GM19239 (cell line): ENCODE measurements around the gene DTNB.

Experiments
- DNase-seq: peaks from one replicate; pipeline ENCODE4 v3.0.0; 2011; ENCODE audit warnings: low spot score; ENCODE audit not compliant: insufficient read length
- FAIRE-seq: peaks from 2 replicates; lab custom pipeline; 2011; peaks lifted over from hg19 to GRCh38; lab: Jason Lieb, UNC

DTNB gene

DNA sequence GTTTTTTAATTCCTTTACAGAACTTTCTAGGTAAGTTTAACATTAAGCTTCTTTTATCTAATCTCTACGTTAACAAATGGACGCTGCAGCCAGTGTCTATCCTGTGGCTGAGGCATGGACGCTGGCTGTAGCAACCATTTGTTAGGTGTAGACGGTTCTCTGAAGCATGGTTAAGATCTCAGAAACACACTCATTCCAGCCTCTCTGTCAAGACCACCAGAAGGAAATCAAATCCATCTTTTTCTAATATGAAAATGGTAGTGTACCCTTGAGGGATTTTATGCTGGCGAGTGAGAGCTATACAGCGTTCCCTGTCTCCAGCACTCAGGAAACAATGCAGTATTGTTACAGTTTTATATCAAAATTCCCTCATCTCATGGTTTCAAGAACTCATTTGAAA, 78.0 kb downstream of the DTNB start:
- peak; percentile 21 for FAIRE-seq
- no peak for DNase-seq

DNA sequence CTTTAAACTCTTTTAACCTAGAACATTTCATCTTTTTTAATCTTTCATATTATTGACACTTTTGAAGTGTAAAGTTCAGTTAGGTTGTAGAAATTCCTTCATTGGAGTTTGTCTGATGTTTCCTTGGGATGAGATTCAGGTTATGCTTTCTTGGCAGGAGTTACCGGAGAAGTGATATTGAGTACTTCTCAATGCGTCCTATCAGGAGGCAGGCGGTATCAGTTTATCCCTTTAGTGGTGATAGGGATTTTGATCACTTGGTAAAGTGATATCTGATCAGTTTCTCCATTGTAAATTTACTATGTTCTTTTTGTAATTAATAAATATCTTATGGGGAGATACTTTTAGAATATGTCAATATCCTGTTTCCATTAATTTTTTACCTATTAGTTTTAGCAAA, 78.4 kb downstream of the DTNB start:
- DNase-seq (no peak), FAIRE-seq (no peak)

DNA sequence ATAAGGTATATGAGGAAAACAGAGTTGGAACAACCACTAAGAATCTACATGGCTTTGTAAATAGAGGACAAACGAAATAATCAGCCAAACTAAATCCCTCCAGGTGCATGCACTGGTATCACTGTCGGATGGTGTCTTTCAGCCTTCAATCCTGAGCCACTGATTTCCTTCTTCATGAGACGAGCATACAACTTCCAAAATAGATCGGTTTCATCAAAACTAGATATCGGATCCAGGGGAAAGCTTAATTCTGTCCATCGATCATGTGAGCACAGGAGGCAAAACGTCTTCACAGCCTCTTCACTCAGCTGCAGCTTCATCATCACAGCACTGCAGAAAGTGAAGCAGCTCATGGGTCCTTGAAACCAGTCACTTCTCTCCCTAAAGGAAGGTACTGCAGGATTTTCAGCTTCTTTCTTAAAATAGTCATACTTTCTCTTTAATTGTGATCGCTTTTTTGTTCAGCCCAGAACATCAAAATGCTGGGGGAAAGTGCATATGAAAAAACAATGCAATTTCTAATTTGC, 80.5 kb downstream of the DTNB start:
- DNase-seq, result no peak
- FAIRE-seq, result no peak

DNA sequence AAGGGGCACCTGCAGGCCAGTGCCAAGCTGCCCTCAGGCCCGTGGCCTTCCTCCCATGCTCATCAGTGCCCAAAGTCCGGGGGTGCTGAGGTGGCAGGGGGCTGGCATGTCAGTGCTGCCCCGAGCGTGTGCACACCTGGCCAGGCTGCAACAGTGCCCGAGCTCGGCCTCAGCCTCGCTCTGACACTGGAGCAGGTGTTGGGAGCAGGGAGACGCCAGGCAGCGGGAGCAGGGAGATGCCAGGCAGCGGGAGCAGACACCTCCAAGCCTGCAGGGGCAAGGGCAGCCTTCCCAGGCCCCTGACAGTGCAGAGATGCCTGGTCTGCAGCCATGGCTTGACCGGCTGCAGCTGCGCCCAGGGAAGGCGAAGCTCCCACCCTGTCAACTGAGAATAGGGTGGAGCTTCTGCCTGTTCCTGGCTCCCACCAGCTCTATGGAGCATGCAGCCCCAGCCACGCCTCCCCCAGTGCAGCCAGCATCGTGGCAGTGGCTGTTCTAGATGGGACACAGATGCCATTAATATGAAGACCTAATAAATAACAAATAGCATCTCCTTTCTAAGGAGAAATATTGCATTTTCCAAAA, 82.4 kb downstream of the DTNB start:
- DNase-seq (no peak), FAIRE-seq (no peak)

DNA sequence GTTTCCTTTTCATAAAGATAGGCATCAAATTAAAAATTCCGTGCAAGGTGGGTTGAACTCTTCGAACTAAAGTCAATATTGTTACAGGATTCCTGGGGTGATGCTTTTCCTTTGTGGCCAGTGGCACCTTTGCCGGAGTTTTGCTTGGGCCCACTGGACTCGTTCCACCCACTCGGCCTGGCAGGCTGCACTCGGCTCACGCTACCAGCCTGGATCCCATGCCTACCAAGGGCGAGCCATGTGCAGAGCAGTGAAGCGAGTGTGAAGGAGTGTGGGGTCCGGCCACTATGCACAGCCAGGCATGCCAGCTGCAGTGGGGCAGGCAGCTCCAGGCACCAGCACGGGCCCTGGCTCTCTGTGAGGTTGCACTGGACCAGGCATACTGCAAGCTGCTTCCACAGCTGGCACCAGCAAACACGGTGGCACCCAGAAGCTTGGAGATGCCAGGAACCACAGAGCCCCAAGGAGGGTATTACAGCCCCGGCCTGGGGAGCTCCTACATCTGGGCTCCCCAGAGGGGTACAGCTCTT, 83.6 kb downstream of the DTNB start:
- DNase-seq (no peak), FAIRE-seq (no peak)

DNA sequence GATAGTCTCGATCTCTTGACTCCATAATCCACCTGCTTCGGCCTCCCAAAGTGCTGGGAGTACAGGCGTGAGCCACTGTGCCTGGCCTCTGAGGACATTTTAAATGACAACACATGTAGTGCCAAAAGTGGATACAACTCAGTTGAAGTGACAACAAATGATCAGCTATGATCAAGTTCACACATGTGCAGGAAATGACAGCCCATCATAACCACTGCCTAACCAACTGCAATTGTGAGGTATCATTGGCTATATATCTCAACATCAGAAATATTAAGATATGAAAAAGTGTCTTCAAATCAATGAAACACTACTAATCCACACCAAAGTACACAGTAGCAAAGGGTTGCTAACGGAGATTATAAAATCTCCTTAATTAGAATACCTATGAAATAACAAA, 84.8 kb downstream of the DTNB start:
- no peak for FAIRE-seq

DNA sequence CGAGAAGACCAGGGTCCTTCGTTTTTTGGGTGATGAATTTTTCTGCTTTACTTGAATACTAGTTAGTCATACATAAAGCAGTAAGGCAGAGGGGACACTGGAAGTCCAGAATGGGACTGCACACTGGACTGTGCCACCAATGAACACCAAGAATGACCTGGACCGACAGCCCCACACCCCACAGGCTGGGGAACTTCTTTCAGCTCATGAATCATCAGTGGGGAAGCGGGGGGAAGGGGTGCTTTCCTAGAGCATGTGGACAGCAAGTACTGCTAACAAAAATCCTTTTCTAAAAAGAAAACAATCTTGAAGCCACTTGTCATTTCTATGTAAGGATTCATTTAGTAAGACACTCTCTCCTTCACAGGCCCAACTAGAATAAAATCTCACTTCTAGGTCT, 86.0 kb downstream of the DTNB start:
- FAIRE-seq (peak; percentile 4), DNase-seq (no peak)

More for the DNA sequence above, 84.8 kb downstream of the DTNB start:
- no peak for DNase-seq

DNA sequence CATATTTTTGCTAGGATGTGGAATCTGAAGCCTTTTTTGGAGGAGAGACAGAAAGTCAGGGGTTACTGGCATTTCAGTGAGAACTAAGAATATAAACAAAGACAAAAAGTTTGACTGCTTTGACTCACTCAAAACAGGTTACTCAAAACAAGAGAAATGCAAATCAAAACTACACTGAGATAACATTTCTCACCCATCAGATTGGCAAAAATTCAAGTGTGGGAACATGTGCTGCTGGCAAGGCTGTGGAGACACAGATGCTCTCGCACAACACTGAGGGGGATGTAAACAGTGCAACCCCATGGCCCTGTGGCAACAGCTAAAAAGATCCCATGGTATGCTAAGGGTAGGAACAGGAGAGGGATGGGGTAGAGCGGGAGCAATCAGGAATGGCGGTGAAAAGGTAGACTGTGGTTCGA, 86.6 kb downstream of the DTNB start:
- FAIRE-seq, result peak; percentile 80
- no peak for DNase-seq

DNA sequence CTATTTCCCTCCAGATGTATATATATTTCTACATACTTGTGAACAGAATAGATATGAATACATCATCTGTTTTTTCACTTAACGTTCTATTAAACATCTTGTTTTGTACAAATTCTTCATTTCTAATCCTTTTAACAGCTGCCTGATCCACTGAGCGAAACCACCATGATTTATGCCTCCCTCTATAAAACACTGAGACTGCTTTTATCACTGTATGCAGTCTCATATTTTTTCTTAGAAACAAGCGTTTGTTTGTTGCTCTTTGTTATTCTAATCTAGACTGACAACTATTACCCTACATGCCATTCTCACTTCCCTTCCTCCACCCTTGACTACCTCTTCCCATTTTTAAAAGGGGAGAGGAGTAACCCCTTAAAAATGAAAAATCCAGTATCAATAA, 88.2 kb downstream of the DTNB start:
- FAIRE-seq (no peak), DNase-seq (no peak)

DNA sequence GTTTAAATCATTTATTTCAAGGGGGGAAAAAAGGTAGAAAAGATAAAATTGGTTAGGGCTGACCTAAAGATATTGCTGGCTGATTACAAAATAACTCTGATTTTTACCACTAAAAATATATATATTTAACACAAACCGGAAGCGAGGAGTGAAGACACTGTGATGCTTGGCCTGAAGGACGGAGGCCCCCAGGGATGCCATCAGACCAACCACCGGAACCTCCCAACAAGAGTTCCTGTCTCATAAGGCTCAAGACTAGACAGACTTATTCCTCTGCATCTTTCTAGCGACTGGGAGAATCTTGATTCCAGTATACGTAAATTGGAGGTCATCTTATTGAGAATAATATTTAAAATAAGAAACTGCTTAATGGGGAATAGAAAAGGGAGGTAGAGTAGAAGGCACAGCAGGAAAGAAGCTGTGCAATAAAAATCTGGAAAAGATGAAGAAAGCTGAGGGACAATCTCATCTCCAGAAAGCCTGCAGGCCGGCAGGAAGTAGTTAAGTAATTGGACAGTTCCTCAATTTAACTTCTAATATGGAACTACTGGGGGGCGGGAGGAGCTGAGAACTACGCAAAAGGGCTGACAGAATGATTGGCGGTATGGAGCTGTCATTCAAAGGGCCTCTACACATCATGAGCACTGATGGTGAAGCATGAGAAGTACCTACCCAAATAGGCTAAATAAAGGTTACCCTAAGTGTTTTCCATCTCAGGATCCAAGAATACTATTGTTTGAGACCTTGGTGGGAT, 91.1 kb downstream of the DTNB start:
- peak; percentile 77 for FAIRE-seq
- no peak for DNase-seq

DNA sequence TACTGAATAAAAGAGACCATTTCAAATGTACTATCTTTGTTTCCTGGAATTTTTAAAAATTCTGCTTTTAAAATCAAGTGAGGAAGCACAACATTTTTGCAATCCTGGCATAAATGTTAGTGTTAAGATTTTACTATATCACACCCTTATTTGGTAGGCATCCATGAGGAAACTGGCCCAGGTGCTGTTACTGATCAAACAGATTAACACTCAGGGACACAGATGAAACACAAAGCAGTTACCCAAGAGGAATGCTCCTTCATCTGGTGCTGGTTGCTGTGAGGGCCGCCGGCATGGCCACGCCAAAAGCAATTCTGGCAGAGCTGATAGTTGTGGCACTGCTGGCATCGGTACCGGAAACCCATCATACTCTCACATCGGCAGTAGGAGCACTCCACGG, 96.8 kb downstream of the DTNB start:
- FAIRE-seq (no peak), DNase-seq (no peak)

DNA sequence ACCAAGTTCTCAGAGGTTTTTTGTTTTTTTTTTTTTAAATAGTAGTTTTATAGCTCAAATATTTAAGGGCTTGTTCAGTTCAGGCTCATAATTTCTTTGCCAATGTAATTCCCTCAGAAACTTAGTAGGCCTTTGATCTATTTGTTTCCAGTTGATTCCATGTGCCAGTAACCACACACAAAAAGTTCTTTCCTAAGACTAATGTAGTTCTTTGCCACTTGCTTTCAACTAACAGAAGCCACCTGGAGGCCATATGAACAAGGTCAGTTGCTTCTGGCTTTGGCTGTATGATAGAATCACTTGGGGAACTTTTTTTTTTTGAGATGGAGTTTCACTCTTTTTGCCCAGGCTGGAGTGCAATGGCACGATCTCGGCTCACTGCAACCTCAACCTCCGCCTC, 100.7 kb downstream of the DTNB start:
- FAIRE-seq (no peak), DNase-seq (no peak)

DNA sequence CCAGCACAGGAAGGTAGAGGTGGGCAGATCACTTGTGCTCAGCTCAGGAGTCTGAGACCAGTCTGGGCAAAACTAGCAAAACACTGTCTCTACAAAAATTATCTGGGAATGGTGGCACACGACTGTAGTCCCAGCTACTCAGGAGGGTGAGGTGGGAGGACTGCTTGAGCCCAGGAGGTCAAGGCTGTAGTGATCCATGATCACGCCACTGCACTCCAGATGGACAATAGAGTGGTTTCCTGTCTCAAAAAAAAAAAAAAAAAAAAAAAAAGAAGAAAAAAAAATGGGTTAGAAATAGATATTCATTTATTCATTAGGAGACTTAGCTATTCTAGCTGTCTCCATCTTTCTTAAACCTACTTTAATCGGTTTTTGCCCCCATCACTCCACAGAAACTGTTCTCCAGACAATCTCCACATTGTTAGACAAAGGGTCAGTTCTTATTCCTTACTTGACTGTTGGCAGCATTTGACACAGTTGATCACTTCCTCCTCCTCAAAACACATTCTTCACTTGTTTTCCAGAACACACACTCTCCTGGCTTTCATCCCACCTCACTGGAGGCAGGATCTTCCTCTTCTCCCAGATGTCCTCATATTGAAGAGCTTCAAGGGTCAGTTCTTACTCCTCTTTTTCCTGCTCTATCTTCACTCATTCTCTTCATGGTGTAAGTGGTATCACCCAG, 103.1 kb downstream of the DTNB start:
- DNase-seq (no peak), FAIRE-seq (no peak)

DNA sequence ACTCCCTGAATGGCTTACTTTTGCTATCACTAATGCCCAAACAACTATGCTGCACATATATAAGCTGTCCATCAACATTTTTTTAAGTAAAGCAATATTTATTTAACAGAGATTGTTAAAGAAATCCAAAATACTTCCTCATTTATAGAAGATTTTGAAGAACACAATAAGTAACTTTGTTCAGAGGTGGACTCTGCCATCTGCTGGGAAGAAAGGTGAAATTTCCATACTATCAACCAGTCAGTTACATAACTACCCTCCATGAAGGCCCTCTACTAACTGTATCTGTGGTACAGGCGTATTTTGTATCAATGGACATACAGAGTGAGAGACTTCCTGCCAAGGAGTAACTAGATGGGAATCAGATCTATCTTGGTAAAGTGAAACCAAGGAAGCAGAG, 106.0 kb downstream of the DTNB start:
- DNase-seq (no peak), FAIRE-seq (peak; percentile 73)

DNA sequence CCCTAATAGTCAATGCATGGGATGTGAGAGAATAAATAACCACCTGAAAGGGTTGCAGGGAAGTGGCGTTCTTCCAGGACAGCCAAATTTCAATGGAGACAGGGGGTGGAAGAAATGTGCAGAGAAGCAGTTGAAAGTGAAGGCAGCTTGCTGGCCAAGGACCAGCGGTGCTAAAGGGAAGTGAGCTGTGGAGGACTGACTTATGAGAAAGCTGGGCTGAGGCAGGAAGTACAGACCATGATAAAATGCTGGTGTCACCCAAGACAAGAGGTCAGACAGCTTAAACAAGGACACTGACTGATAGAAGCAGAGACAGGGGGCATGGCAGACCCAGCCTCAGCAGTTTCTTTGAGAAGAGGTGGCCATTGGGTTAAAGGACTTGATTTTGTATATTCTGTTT, 106.7 kb downstream of the DTNB start:
- DNase-seq (peak; percentile 56), FAIRE-seq (peak; percentile 94)

DNA sequence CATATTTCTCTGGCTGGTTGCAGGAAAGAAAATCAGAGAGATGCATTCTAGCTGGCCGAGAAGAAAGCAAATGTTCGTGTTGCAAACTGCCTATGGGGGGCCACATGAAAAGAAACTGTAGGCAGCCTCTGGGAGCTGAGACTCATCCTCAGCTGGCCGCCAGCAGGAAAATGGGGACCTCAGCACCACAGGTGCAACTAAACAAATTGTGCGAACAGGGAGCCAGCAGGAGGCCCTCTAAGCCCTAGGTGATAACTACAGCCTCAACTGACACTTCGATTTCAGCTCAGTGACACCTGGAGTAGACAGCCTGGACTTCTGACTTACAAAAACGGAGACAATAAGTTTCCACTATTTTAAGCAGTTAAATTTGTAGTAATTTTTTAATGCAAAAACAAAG, 107.3 kb downstream of the DTNB start:
- no peak for FAIRE-seq
- no peak for DNase-seq

DNA sequence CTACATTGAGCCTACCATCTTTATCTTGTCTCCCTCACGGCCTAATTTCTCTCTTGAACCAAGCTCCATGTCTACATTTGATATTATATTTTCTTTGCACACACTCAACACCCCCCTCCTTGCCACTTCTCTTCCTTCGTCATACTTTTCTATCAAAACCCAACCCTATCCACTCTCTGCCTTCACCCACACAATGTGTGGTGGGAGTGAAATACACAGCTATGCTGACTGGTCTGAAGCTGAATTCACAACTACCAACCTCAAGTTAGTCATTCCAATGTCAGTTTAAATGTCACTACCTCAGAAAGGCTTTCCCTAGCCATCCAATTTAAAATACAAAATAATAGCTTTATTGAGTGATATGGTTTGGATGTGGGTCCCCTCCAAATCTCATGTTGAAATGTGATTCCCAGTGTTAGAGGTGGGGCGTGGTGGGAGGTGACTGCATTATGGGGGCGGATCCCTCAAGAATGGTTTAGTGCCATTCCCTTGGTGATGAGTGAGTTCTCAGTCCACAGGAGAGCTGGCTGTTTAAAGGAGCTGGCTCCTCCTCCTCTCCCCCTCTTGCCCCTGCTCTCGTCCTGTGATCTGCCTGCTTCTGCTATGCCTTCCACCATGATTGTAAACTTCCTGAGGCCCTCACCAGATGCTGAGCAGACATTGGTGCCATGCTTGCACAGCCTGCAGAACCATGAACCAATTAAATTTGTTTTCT, 112.1 kb downstream of the DTNB start:
- peak; percentile 70 for FAIRE-seq
- no peak for DNase-seq

DNA sequence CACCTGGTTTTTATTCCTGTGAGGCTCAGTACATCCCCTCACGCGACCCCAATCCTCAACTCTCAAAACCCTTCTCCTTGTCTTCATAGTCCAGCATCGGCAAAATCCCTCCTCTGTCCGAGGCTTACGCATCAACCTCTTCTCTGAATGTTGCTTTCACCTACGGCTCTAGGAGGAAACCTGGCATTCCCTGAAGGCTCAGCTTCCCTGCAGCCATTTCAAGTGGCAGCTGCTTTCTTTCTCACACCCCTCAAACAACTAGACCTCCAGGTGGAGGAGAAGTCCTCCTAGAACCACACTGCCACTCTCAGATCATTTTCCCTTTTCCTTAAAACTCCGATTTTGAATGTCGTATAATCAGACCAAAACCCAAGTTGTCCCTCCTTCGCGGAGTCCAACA, 114.2 kb downstream of the DTNB start:
- no peak for DNase-seq
- no peak for FAIRE-seq

DNA sequence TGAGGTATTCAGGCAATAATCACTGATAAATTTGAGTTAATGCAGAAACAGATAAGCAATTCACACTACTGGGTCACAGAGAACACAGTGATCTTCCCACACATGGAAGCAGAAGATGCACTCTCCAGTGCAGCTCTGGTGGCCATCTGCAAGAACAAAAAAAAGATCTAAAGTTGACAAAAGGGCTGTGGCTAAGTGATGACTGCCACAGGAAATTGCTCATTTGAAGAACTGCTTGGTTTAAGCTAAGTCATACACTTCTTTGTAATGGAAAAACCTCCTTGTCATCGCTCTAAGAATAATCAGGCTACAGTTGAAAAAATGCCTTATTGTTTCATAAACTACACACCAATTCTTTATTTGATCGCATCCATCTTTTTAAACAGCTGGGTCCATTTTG, 115.1 kb downstream of the DTNB start:
- DNase-seq (no peak), FAIRE-seq (peak; percentile 99)
